ENCODE results near the gene METAP2.

- TF ChIP-seq, protein P1, sequence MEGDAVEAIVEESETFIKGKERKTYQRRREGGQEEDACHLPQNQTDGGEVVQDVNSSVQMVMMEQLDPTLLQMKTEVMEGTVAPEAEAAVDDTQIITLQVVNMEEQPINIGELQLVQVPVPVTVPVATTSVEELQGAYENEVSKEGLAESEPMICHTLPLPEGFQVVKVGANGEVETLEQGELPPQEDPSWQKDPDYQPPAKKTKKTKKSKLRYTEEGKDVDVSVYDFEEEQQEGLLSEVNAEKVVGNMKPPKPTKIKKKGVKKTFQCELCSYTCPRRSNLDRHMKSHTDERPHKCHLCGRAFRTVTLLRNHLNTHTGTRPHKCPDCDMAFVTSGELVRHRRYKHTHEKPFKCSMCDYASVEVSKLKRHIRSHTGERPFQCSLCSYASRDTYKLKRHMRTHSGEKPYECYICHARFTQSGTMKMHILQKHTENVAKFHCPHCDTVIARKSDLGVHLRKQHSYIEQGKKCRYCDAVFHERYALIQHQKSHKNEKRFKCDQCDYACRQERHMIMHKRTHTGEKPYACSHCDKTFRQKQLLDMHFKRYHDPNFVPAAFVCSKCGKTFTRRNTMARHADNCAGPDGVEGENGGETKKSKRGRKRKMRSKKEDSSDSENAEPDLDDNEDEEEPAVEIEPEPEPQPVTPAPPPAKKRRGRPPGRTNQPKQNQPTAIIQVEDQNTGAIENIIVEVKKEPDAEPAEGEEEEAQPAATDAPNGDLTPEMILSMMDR (IDR thresholded peaks at IDR 0.05): no peak
- TF ChIP-seq TCF7L2 (IDR thresholded peaks at IDR 0.05; ENCODE audit: low read depth, low read length) (no peak), REST (IDR thresholded peaks at IDR 0.05; ENCODE audit: insufficient read depth in 1 of 2, low read depth in 2 of 2, low read length in 1 of 2) (no peak), POLR2AphosphoS5 (IDR thresholded peaks at IDR 0.05; ENCODE audit: low read depth, low read length) (no peak)
These were observed 8.7 kb upstream of the METAP2 start for GRCh38 chr12:95465275-95465674.

All from Panc1 (cell line).